Muscle layer of duodenum (tissue), 2 donors: Measurements from ENCODE around the gene DHX34.

Source experiments
- H3K27ac ChIP-seq: one replicate; pipeline ENCODE4 v1.7.0; 2013; ENCODE audit warnings: mild to moderate bottlenecking, low read length
- H3K27me3 ChIP-seq: one replicate; pipeline ENCODE4 v1.7.0; 2013; ENCODE audit warnings: low read depth, mild to moderate bottlenecking, control low read depth, low read length
- H3K36me3 ChIP-seq, 2 donors: one replicate each; pipeline ENCODE4 v1.7.0; 2013; ENCODE audit warnings: low read length in 2 of 2, control low read depth in 1 of 2, mild to moderate bottlenecking in 1 of 2; ENCODE audit not compliant: insufficient read depth in 2 of 2, control insufficient read depth in 1 of 2
- H3K4me1 ChIP-seq, 2 donors: one replicate each; pipeline ENCODE4 v1.7.0; 2013; ENCODE audit warnings: low read length in 2 of 2, mild to moderate bottlenecking in 2 of 2, control low read depth in 1 of 2, moderate library complexity in 1 of 2; ENCODE audit not compliant: insufficient read depth in 2 of 2, control insufficient read depth in 1 of 2
- H3K4me3 ChIP-seq, 2 donors: one replicate each; pipeline ENCODE4 v1.7.0; 2013; ENCODE audit warnings: low read length in 2 of 2, low read depth in 1 of 2, mild to moderate bottlenecking in 1 of 2
- H3K9me3 ChIP-seq, 2 donors: one replicate each; pipeline ENCODE4 v1.7.0; 2013; ENCODE audit warnings: low read length in 2 of 2, control low read depth in 1 of 2, mild to moderate bottlenecking in 1 of 2; ENCODE audit not compliant: control insufficient read depth in 1 of 2
- donor health status: healthy.

DHX34 gene

DNA sequence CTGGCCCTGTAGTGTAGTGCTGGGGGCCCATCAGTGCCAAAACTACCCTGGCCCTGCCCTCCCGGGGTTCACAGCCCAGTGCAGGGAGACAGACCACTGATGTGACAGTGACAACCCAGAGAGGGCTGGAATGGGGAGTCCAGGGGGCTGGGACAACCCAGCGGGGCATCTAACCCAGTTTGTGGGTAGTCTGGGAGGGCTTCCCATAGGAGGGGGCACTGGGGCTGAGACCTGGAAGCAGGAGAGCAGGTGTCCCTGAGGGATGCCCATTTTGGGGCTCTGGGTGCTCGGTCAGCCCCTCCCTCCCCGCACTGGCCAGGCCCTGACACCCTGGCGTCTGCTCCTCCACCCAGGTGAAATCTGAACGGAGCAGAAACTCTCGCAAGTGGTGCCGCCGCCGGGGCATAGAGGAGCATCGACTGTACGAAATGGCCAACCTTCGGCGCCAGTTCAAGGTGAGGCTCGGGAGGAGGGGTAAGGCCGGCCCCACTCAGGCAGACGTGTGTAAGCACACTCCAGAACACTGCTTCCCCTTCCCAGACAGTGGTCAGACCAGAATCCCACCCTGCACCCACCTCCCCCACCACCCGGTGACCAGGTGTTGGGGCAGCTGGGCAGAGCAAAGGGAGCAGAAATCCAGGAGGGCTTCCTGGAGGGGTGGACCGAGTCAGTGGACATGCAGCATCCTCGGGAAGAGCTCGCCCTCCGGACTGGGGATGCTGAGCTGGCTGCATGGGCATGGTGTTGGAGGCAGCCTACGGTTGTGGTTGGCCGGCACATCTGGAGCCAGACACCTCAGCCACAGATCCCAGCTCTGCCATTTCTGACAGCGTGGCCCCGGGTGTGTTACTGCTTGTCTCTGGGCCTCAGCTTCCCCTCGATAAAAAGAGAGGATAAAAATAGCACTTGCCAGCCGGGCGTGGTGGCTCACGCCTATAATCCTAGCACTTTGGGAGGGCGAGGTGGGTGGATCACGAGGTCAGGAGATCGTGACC lies 24.4 kb downstream of the DHX34 start:
- Histone ChIP-seq H3K27me3 (no peaks in the 10 kb centered on the region), H3K4me3 (no peak overlapping the region), H3K4me1 (no peaks in the 10 kb centered on the region), H3K36me3 (peaks cover 40 to 86% of the 10 kb centered on the region in 2 donors), H3K27ac (no peak overlapping the region), H3K9me3 (no peaks in the 10 kb centered on the region)

DNA sequence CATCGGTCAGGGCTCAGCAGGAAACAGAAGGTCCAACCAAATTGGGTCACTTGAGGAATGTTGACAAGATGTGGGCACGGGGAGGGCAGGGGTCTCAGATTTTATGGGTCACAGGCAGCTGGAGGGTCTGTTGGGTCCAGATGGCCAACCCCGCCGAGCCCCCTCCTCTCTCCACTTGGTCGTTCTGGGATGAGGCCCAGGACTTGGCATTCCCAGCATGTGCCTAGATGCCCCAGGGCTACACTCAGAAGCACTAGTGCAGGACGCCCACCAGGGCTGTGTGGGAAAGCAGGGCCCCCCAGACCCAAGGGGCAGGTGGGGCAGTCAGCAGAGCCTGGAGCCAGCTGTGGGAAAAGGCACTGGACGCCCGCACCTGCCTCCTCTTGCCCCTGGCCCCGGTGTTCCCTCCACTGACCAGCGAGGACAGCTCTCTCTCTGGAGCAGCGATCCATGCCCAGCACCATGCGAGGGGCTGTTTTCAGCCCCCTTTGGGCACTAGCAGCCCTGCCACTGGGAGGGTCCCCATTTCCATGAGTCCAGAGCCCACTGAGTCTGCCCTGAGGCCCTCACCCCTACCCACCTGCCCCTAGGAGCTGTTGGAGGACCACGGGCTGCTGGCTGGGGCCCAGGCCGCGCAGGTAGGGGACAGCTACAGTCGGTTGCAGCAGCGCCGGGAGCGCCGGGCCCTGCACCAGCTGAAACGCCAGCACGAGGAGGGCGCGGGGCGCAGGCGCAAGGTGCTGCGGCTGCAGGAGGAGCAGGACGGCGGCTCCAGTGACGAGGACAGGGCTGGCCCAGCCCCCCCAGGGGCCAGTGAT lies 26.0 kb downstream of the DHX34 start:
- H3K4me3 ChIP-seq, result no peak overlapping the region
- H3K27ac ChIP-seq, result no peak overlapping the region
- H3K4me1 ChIP-seq, result no peaks in the 10 kb centered on the region
- no peaks in the 10 kb centered on the region for H3K9me3 ChIP-seq
- no peaks in the 10 kb centered on the region for H3K27me3 ChIP-seq
- peaks cover 35 to 82% of the 10 kb centered on the region in 2 donors for H3K36me3 ChIP-seq

DNA sequence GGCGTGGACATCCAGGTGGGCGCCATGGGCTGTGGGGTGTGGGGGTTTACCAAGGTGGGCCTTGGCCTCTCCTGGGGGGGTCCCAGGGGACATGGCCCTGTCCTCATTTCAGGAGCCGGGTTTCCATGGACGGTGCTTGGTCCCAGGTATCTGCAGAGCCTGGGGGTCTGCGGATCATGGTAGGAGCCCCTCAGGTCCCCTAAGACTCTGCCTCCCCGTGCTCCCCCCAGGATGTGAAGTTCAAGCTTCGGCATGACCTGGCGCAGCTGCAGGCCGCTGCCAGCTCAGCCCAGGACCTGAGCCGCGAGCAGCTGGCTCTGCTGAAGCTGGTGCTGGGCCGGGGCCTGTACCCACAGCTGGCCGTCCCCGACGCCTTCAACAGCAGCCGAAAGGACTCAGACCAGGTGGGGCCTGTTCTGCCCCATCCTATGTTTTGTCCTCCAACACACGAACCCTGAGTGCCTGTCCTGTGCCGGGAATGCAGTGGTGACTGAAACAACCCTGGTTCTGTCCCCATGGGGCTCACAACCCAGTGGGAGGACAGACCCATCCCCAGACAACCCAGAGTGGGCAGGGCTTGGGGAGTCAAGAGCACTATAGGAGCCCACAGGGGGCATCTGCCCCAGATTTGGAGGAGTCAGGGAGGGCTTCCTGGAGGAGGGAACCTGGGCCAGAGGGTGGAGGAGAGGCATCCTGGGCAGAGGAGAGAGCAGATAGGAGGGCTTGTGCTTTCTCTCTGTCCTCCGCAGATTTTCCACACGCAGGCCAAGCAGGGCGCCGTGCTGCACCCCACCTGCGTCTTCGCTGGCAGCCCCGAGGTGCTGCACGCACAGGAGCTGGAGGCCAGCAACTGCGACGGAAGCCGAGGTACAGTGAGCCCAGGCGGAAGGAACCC lies 26.8 kb downstream of the DHX34 start:
- Histone ChIP-seq H3K36me3 (peaks cover 38 to 88% of the 10 kb centered on the region in 2 donors), H3K27ac (no peak overlapping the region)

DNA sequence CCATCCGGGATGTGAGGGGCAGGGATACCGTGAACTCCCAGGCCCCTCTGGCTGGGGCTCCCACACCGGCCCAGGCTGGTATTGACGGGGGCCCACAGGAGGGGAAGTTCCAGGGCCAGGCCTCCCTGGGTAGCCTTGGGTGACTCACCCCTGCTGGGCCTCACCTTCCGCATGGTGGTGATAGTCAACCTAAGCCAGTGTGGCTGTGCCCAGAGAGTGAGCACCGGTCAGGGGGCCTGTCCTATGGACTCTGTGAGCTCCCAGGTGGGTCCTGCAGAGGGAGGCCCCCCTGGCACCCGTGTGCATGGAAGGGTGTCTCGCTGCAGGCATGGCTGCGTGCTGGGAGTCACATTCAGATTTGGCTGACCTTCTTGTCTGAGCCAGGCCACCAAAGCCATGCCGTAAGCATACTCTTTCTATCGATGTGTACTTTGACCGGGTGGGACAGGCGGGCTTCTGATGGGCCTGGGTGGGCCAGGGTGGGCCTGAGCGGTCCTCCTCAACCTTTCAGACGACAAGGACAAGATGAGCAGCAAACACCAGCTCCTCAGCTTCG lies 27.6 kb downstream of the DHX34 start:
- H3K27me3 ChIP-seq, result no peaks in the 10 kb centered on the region
- H3K27ac ChIP-seq, result no peak overlapping the region
- no peaks in the 10 kb centered on the region for H3K9me3 ChIP-seq
- no peaks in the 10 kb centered on the region for H3K4me1 ChIP-seq
- peaks cover 40 to 95% of the 10 kb centered on the region in 2 donors for H3K36me3 ChIP-seq
- no peak overlapping the region for H3K4me3 ChIP-seq

More for the DNA sequence above, 26.8 kb downstream of the DHX34 start:
- Histone ChIP-seq H3K27me3 (no peaks in the 10 kb centered on the region), H3K4me3 (no peak overlapping the region), H3K9me3 (no peaks in the 10 kb centered on the region), H3K4me1 (no peaks in the 10 kb centered on the region)

DNA sequence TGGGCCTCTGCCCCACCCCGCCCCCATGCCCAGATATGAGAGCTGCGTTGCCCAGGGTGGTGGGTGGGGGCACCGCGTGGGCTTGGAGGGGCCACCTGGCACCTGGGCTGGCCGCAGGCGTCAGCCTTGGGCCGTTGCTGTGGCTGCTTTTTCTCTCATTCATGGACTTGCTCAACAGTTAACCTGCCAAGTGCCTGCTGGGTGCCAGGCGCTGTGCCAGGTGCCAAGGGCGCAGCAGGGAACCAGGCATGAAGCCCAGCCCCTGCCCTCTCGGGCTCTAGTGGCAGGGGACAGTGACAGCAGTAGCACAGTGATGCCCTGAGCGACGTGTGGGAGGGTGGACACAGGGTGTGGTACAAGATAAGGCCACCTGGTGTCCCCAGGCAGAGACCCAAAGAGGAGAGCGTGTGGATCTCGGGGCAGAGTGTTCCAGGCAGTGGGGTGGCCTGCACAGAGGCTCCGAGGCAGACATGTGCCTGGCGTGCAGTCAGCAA lies 28.1 kb downstream of the DHX34 start:
- H3K27me3 ChIP-seq, result no peaks in the 10 kb centered on the region
- peaks cover 45 to 95% of the 10 kb centered on the region in 2 donors for H3K36me3 ChIP-seq
- H3K9me3 ChIP-seq, result no peaks in the 10 kb centered on the region
- H3K4me1 ChIP-seq, result no peaks in the 10 kb centered on the region
- no peak overlapping the region for H3K27ac ChIP-seq
- H3K4me3 ChIP-seq, result no peak overlapping the region

DNA sequence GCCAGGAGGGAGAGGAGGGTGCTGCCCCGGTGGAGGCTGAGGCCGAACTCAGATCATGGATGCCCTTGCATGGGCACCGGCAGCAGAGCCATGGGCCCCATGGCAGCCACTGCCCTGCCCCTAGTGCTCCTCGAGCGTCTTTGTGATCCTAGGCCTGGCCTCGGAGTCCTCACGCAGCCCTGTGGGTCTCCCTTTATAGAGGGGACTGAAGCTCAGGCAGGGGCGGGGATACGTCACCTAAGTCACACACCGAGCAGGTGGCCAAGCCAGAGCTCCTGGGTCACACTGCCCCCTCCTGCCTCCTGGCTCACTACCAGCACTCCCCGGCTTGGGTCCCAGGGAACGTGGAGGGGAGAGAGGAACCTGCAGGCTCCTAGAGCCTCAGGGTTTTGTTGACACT lies 28.7 kb downstream of the DHX34 start:
- no peaks in the 10 kb centered on the region for H3K9me3 ChIP-seq
- no peaks in the 10 kb centered on the region for H3K4me1 ChIP-seq
- H3K27me3 ChIP-seq, result no peaks in the 10 kb centered on the region
- H3K4me3 ChIP-seq, result no peak overlapping the region
- peaks cover 47 to 92% of the 10 kb centered on the region in 2 donors for H3K36me3 ChIP-seq
- no peak overlapping the region for H3K27ac ChIP-seq

DNA sequence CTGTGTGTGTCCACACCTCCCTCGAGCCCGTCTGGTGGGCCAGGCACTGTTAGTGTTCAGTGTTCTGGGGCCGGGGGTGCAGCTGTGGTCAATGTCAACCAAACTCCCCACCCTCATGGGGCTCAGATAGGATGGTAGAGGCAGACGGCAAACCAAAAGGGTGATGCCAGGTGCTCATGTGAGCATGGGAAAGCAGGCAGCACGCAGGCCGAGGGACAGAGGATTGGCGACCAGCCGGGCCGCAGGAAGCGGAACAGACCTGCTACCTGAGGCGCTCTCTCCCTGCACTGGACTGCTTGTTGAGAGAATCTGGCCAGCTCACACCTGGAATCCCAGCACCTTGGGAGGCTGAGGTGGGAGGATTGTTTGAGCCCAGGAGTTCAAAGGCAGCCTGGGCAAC lies 29.1 kb downstream of the DHX34 start:
- H3K4me3 ChIP-seq, result no peak overlapping the region
- H3K4me1 ChIP-seq, result no peaks in the 10 kb centered on the region
- H3K27ac ChIP-seq, result no peak overlapping the region
- no peaks in the 10 kb centered on the region for H3K27me3 ChIP-seq
- H3K9me3 ChIP-seq, result no peaks in the 10 kb centered on the region
- H3K36me3 ChIP-seq, result peaks cover 44 to 88% of the 10 kb centered on the region in 2 donors

DNA sequence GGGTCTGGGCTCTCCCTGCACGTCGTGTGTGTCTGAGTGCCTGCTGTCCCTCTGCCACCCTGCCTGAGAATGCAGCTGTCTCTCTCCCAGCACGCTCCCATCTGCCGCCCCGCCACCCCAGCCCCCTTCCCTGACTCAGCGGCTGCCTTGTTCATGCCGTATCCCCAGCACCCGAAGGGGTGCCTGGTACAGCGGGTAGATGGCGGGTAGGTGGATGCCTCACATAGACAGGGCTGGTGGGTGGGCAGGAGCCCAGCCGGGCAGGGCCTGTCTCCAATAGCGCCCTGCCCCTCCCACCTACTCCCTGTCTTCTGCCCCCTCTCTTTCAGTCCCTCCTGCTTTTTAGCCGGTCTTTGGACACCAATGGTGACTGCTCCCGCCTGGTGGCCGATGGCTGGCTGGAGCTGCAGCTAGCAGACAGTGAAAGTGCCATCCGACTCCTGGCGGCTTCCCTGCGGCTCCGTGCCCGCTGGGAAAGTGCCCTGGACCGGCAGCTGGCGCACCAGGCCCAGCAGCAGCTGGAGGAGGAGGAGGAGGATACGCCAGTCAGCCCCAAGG lies 30.3 kb downstream of the DHX34 start:
- H3K36me3 ChIP-seq, result peaks cover 37 to 76% of the 10 kb centered on the region in 2 donors

DNA sequence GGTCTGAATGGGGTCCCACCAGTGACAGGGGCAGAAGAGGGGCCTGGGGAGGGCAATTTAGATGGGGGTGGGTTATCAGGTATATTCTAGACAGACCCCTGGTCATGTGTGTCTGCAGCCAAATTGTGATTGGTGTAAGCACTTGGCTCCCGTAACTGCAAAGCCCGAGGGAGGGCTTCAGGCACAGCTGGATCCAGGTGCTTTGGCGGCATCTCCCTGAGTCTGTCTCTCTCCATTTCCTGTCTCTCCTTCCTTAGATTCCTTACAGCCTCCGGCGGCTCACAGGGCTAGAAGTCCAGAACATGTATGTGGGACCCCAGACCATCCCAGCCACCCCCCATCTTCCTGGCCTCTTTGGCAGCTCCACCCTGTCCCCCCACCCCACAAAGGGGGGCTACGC lies 31.4 kb downstream of the DHX34 start:
- Histone ChIP-seq H3K4me1 (no peaks in the 10 kb centered on the region), H3K4me3 (no peak overlapping the region), H3K27ac (no peak overlapping the region), H3K27me3 (no peaks in the 10 kb centered on the region), H3K9me3 (no peaks in the 10 kb centered on the region), H3K36me3 (peaks cover 31 to 65% of the 10 kb centered on the region in 2 donors)

More for the DNA sequence above, 30.3 kb downstream of the DHX34 start:
- no peaks in the 10 kb centered on the region for H3K9me3 ChIP-seq
- no peaks in the 10 kb centered on the region for H3K4me1 ChIP-seq
- no peaks in the 10 kb centered on the region for H3K27me3 ChIP-seq
- no peak overlapping the region for H3K27ac ChIP-seq
- H3K4me3 ChIP-seq, result no peak overlapping the region

DNA sequence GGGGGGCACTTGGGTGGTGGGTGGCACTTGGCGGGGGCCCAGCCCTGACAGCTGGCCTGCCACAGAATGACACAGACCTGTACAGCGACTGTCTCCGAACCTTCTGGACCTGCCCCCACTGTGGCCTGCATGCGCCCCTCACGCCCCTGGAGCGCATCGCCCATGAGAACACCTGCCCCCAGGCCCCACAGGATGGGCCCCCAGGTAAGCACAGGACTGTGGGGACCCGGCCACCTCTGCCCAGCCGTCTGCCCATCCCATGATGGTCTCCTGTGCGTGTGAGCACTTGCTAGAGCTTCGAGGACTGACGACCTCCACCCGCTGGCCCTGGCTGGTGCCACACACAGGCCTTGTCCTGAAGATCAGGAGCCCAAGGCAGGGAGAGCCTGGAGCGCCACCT lies 32.0 kb downstream of the DHX34 start:
- Histone ChIP-seq H3K4me3 (no peak overlapping the region), H3K36me3 (peaks cover 29 to 59% of the 10 kb centered on the region in 2 donors), H3K27me3 (no peaks in the 10 kb centered on the region), H3K4me1 (no peaks in the 10 kb centered on the region), H3K9me3 (no peaks in the 10 kb centered on the region), H3K27ac (no peak overlapping the region)
